HepG2 (cell line): Measurements from ENCODE around the gene ALKBH5. TPM values are rescaled to one million over a fixed set of nuclear protein-coding genes. Genes with fewer than 3 reads are reported as not detected.

Experiments
- BCL3 ChIP-seq: sonication (generic); formaldehyde crosslinking; IDR thresholded peaks from 2 replicates; pipeline ENCODE4 v1.5.1; 2020; ENCODE audit warnings: mild to moderate bottlenecking, missing genetic modification reagents, moderate library complexity
- GABPA ChIP-seq, 2 experiments: IDR thresholded peaks; 2 replicates each; pipeline ENCODE4 v1.6.1; 2011 to 2016; ENCODE audit warnings: low read depth in 2 of 2, low read length in 1 of 2, missing biosample characterization in 1 of 2, missing genetic modification characterization in 1 of 2
- HNF4A ChIP-seq: sonication (generic); formaldehyde crosslinking; IDR thresholded peaks from 2 replicates; pipeline ENCODE4 v1.4.0; 2020; ENCODE audit warnings: missing genetic modification reagents
- IKZF5 ChIP-seq: IDR thresholded peaks from 2 replicates; pipeline ENCODE4 v1.6.1; 2018; ENCODE audit warnings: missing genetic modification reagents, mild to moderate bottlenecking, missing compliant biosample characterization
- KAT8 ChIP-seq: IDR thresholded peaks from 2 replicates; pipeline ENCODE4 v1.6.1; 2016; ENCODE audit warnings: missing genetic modification reagents, missing compliant biosample characterization
- MEIS1 ChIP-seq: sonication (generic); formaldehyde crosslinking; IDR thresholded peaks from 2 replicates; pipeline ENCODE4 v1.9.0; 2021; ENCODE audit warnings: mild to moderate bottlenecking, missing genetic modification reagents, moderate library complexity, borderline replicate concordance
- MIXL1 ChIP-seq: IDR thresholded peaks from 2 replicates; pipeline ENCODE4 v1.6.1; 2016
- NAIF1 ChIP-seq: sonication (generic); formaldehyde crosslinking; IDR thresholded peaks from 2 replicates; pipeline ENCODE4 v1.5.0; 2020; ENCODE audit warnings: mild to moderate bottlenecking, missing genetic modification reagents, borderline replicate concordance
- NFE2L2 ChIP-seq: fragments of 150-350 bp; IDR thresholded peaks from 2 replicates; pipeline ENCODE4 v1.6.1; 2014; ENCODE audit warnings: low read length
- NFKBIZ ChIP-seq: IDR thresholded peaks from 2 replicates; pipeline ENCODE4 v1.6.1; 2018; ENCODE audit warnings: missing genetic modification reagents, missing compliant biosample characterization
- NFYC ChIP-seq: IDR thresholded peaks from 2 replicates; pipeline ENCODE4 v1.6.1; 2016; ENCODE audit warnings: missing genetic modification reagents, missing compliant biosample characterization
- NR2F6 ChIP-seq, 2 experiments: IDR thresholded peaks; 2 replicates each; pipeline ENCODE4 v1.6.1; 2016; ENCODE audit warnings: antibody characterized with exemption in 1 of 2, mild to moderate bottlenecking in 1 of 2
- PAF1 ChIP-seq: IDR thresholded peaks from 2 replicates; pipeline ENCODE4 v1.6.1; 2016; ENCODE audit warnings: missing genetic modification reagents, missing compliant biosample characterization
- PRPF4 ChIP-seq: fragments of 200-400 bp; formaldehyde crosslinking; IDR thresholded peaks from 2 replicates; pipeline ENCODE4 v1.6.1; 2016; ENCODE audit warnings: low read length, low read depth; ENCODE audit not compliant: poor library complexity, severe bottlenecking
- RFXANK ChIP-seq: IDR thresholded peaks from 2 replicates; pipeline ENCODE4 v1.6.1; 2016
- SMARCC2 ChIP-seq: fragments of 450-650 bp; IDR thresholded peaks from 2 replicates; pipeline ENCODE4 v1.6.1; 2017; ENCODE audit warnings: antibody characterized with exemption, mild to moderate bottlenecking
- TOPORS ChIP-seq: sonication (generic); formaldehyde crosslinking; IDR thresholded peaks from 2 replicates; pipeline ENCODE4 v1.8.0; 2023; ENCODE audit warnings: mild to moderate bottlenecking, missing genetic modification reagents
- U2AF2 ChIP-seq: fragments of 200-400 bp; formaldehyde crosslinking; IDR thresholded peaks from 2 replicates; pipeline ENCODE4 v1.6.1; 2017; ENCODE audit warnings: low read depth, mild to moderate bottlenecking, low read length
- ZBTB43 ChIP-seq: sonication (generic); formaldehyde crosslinking; conservative IDR thresholded peaks from 2 replicates; pipeline ENCODE4 v1.4.0; 2020; ENCODE audit warnings: missing genetic modification reagents
- ZNF207 ChIP-seq: fragments of 450-650 bp; IDR thresholded peaks from 2 replicates; pipeline ENCODE4 v1.6.1; 2016; ENCODE audit warnings: antibody characterized with exemption, borderline replicate concordance
- ZNF232 ChIP-seq: sonication (generic); formaldehyde crosslinking; IDR thresholded peaks from 2 replicates; pipeline ENCODE4 v1.4.0; 2020; ENCODE audit warnings: missing genetic modification reagents, borderline replicate concordance
- ZNF33B ChIP-seq: sonication (generic); formaldehyde crosslinking; IDR thresholded peaks from 2 replicates; pipeline ENCODE4 v1.5.1; 2020; ENCODE audit warnings: mild to moderate bottlenecking, missing genetic modification reagents
- ZNF496 ChIP-seq: sonication (generic); formaldehyde crosslinking; IDR thresholded peaks from 2 replicates; pipeline ENCODE4 v1.8.1; 2023; ENCODE audit warnings: mild to moderate bottlenecking, moderate library complexity, missing genetic modification reagents; ENCODE audit not compliant: insufficient replicate concordance
- ZNF552 ChIP-seq: sonication (generic); formaldehyde crosslinking; IDR thresholded peaks from 2 replicates; pipeline ENCODE4 v1.9.0; 2022; ENCODE audit warnings: missing genetic modification reagents, mild to moderate bottlenecking, borderline replicate concordance
- ZNF576 ChIP-seq: sonication (generic); formaldehyde crosslinking; IDR thresholded peaks from 2 replicates; pipeline ENCODE4 v1.4.0; 2020; ENCODE audit warnings: mild to moderate bottlenecking, missing genetic modification reagents
- ZNF605 ChIP-seq: sonication (generic); formaldehyde crosslinking; IDR thresholded peaks from 2 replicates; pipeline ENCODE4 v1.8.0; 2022; ENCODE audit warnings: mild to moderate bottlenecking, missing genetic modification reagents
- ZNF816 ChIP-seq: sonication (generic); formaldehyde crosslinking; IDR thresholded peaks from 2 replicates; pipeline ENCODE4 v1.8.0; 2022; ENCODE audit warnings: missing genetic modification reagents, mild to moderate bottlenecking, borderline replicate concordance
- ZNF883 ChIP-seq: sonication (generic); formaldehyde crosslinking; IDR thresholded peaks from 2 replicates; pipeline ENCODE4 v1.5.1; 2020; ENCODE audit warnings: mild to moderate bottlenecking, missing genetic modification reagents; ENCODE audit errors: not compliant biosample characterization
- ZSCAN29 ChIP-seq: sonication (generic); formaldehyde crosslinking; conservative IDR thresholded peaks from 2 replicates; pipeline ENCODE4 v1.4.0; 2020; ENCODE audit warnings: mild to moderate bottlenecking, missing genetic modification reagents
- polyA plus RNA-seq, 8 experiments: library from polyadenylated mRNA; depleted of rRNA in 3 of 8; stranded (reverse) in 7 of 8; unstranded in 1 of 8; fragments of >200 nt; fragmentation: Illumina TruSeq in 4 of 8; extraction: Trizol in 4 of 8; gene quantifications; 2 replicates each; pipeline versions ENCODE4 v1.2.1 to v1.2.3, GENCODE V29; 2011 to 2016; ENCODE audit warnings: low read depth in 4 of 8, missing spikeins in 1 of 8, mixed read lengths in 1 of 8; ENCODE audit not compliant: insufficient read depth in 1 of 8
- total RNA-seq, 5 experiments: library from RNA; depleted of rRNA; stranded (reverse); fragments of >200 nt; fragmentation: Illumina TruSeq; extraction: Trizol; gene quantifications; 2 replicates each; pipeline ENCODE4 v1.2.3, GENCODE V29; 2016; ENCODE audit warnings: low read depth in 1 of 5

The ALKBH5 gene
- total and polyA plus RNA-seq, 2 of the 13 experiments (the other 11 are each of a cell fraction or from before 2014, with no cell fraction given): 68.9 to 76.9 TPM

GRCh38 chr17:18258356-18259038 is 74.9 kb downstream of the ALKBH5 start, which contains the start of gene FLII (continued):
- TF ChIP-seq ZNF33B (CRISPR knock-in tag) (0 out of 2 replicates have a peak, but pooled peaks have one; percentile 30), U2AF2 (no peak), ZNF605 (no peak), ZSCAN29 (no peak), KAT8 (CRISPR knock-in tag) (no peak; the same call in 1 of the 2 replicates), MEIS1 (CRISPR knock-in tag) (no peak), SMARCC2 (no peak), ZNF207 (no peak), NAIF1 (CRISPR knock-in tag) (0 out of 2 replicates have a peak, but pooled peaks have one; percentile 45), NFYC (CRISPR knock-in tag) (no peak), MIXL1 (no peak), ZNF552 (CRISPR knock-in tag) (no peak), BCL3 (CRISPR knock-in tag) (0 out of 2 replicates have a peak, but pooled peaks have one; percentile 42), ZNF232 (CRISPR knock-in tag) (peak; percentile 54; the same call in 1 of the 2 replicates), HNF4A (CRISPR knock-in tag) (no peak), GABPA (IDR thresholded peaks at IDR 0.05; ENCODE audit: low read depth, low read length) (no peak; the same call in 1 of the 2 replicates), GABPA (CRISPR knock-in tag; IDR thresholded peaks at IDR 0.05; ENCODE audit: low read depth) (no peak), ZNF576 (CRISPR knock-in tag) (no peak), NR2F6 (IDR thresholded peaks at IDR 0.05) (no peak), NR2F6 (CRISPR knock-in tag; IDR thresholded peaks at IDR 0.05) (no peak), NFE2L2 (no peak), IKZF5 (CRISPR knock-in tag) (no peak), ZBTB43 (CRISPR knock-in tag) (0 out of 2 replicates have a peak, but pooled peaks have one; percentile 20), TOPORS (CRISPR knock-in tag) (no peak; the same call in 1 of the 2 replicates), PRPF4 (no peak), NFKBIZ (CRISPR knock-in tag) (no peak), ZNF496 (CRISPR knock-in tag) (no peak), PAF1 (no peak), RFXANK (CRISPR knock-in tag) (no peak), ZNF883 (CRISPR knock-in tag) (peak; percentile 63), ZNF816 (CRISPR knock-in tag) (0 out of 2 replicates have a peak, but pooled peaks have one; percentile 20)
